AML-193 (cell line): ENCODE data around the gene MARK4.
A peak's percentile ranks its signal among the peaks of the same experiment; 100 is the strongest.
"Not testable (repeated sequence)": the region's sequence is repeated elsewhere in the genome, so short reads cannot be mapped to it uniquely, and the experiment has no call there.

Experiments used
- DNase-seq, 2 experiments: peaks; one replicate each; lab custom pipeline; 2025; lab: John Stamatoyannopoulos, UW

The MARK4 gene

GRCh38 chr19:45250832-45251451, at the start of gene MARK4:
TSS of gene MARK4 (plus strand) at chr19:45251271. CDS start at chr19:45251589, 318 bp downstream.
- DNase-seq, result peak; percentile 45 to 52

- no peak for DNase-seq
Measured at GRCh38 chr19:45202637-45203036, 48.4 kb upstream of the MARK4 start.

DNA sequence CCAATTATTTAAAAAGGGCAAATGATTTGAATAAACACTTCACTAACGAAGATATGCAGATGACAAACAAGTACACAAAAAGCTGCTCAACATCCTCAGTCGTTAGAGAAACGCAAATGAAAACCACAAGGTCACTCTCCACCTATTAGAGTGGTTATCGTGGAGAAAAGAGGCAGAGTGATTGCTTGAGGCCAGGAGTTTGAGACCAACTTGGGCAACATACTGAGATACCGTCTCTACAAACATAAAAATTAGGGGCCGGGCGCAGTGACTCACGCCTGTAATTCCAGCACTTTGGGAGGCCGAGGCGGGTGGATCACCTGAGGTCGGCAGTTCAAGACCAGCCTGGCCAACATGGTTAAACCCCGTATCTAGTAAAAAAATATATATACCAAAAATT, 45.3 kb upstream of the MARK4 start:
- DNase-seq, result no peak

GRCh38 chr19:45206328-45206727, 44.7 kb upstream of the MARK4 start:
- no peak for DNase-seq

DNA sequence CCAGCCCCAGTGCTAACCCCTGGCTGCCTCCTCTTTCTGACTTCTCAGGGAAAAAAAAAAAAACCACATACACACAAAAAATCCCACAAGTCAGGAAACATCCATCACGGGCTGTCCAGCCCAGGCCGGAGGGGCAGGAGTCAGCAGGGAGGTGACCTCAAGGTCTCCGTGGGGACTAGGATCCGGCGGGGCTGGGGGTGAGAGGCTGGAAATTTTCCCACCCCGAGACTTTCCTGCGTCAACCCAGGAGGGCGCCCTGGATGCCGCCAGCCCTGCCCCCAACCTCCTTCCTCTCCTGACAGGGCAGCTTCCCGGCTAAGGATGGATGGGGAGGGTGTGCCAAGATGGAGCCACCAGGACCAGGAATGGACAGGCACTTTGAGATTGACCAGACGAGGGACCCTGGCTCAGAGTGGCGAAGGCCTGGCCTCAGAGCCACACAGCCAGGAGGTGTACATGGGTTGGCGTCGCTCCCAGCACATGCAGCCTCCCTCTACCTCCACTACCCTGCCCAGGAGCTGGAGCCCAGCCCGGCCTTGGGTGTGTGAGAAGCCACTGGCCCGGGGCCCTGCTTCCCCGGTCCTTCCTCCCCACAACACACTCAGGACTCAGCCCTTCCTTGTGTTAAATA, 39.2 kb upstream of the MARK4 start:
- DNase-seq, result no peak

- DNase-seq, result no peak
Measured at GRCh38 chr19:45213031-45213430, 38.0 kb upstream of the MARK4 start.

- no peak for DNase-seq
Measured at GRCh38 chr19:45215391-45216191, 35.5 kb upstream of the MARK4 start.

GRCh38 chr19:45216667-45217066, 34.4 kb upstream of the MARK4 start:
- DNase-seq, result no peak

DNA sequence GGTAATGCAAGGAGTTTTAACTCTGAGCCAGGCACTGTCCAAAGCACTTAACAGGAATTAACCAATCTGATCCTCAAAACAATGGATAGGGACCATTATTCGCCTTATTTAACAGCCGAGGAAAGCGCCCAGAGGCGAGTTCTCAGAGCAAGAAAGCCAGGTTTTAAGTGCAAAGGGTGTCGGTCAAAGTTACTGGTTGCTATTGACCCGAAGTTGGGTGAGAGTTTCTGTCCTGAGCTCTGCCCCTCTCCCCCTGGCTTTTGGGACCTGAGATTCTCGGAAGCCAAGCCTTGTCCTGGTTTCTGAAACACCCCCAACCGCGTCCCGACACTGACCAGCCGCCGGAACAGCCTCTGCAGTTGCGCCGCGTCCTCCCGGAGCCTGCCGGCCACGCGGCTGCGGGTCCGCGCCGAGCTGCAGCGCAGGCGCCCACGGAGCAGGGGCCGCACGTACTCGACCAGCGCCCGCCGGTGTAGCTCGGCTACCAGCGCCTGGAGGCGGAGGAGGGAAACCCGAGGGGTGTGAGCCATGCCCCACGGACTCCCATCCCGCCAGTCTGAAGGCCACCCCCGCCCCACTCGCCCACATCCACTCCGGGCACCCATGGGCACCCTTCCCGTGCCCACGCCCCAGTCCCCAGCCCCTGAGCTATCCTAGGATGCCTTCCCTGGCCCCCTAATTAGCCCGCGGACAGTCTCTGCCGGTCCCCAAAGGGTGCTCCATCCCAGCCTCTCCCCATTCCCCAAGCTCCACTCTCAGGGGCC, 33.7 kb upstream of the MARK4 start:
- no peak for DNase-seq

DNA sequence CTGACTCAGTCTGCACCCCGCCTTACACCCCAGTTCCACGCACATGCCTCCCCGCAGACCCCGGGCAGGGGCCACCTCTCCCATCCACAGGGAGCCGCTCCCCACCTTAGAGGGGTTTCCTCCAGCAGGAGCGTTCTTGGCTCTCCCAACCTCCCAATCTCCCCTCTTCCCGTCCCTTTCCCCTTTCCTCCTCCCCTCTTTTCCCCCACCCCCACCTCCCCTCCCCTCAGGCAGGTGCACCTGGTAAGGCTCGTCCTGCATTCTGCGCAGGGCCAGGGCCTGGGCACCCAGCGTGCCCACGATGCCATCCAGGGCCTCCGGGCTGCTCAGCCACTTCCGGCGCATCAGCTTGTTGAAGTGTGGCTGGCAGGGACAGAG, 33.1 kb upstream of the MARK4 start:
- DNase-seq, result no peak

DNA sequence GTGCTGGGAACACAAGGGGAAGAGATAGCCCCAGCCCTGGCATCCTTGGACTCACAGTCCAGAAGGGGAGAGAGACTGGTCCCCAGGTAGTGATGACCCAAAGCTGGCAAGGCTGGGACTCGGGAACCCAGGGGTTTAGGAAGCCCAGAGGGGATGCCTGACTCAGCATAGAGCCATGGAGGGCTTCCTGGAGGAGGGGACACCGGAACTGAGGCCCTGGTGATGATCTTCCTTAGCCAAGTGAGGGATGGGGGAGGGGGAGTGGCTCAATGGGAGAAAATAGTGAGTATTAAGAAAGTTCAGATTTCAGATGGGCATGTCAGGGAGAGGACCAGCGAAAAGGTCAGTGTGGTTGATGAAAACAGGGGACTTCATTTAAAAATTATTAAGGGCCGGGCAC, 32.6 kb upstream of the MARK4 start:
- DNase-seq, result no peak

DNA sequence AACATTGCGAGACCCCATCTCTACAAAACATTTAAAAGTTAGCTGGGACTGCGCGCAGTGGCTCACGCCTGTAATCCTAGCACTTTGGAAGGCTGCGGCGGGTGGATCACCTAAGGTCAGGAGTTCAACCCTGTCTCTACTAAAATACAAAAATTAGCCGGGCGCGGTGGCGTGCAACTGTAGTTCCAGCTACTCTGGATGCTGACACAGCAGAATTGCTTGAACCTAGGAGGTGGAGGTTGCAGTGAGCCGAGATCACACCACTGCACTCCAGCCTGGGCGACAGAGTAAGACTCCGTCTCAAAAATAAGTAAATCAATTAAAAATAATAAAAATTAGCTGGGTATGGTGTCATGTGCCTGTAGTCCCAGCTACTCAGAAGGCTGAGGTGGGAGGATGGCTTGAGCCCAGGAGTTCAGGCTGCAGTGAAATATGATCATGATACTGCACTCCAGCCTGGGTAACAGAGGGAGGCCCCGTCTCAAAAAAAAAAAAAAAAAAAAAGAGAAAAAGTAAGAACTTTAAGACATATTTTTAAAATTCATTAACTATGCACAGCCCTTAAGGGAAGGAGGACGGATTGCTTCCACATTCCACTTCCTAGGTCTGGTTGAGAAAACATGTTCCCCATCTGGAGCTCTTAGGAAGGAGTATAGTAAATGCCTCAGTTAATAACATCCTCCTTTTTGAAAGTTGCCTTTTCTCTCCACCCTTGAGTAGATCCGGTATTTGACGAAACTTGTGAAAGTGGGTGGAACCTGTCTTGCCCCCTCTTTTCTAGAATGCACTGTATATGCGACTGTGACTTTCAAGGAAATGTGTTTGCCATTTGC, 31.9 kb upstream of the MARK4 start:
- no peak for DNase-seq

DNA sequence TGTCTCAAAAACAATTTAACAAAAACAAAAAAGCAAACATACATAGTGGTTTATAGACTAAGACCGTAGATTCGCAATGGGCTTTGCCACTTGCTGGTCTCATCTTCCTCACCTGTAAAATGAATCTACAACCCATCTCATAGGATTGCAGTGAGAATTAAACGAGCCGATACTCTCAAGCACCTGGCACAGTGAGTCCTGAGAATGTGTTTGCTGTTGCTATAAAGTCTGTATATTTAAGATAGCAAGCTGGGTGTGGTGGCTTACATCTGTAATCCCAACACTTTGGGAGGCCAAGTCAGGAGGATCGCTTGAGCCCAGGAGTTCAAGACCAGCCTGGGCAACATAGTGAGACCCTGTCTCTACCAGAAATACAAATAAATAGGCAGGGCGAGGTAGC, 28.3 kb upstream of the MARK4 start:
- no peak for DNase-seq

DNA sequence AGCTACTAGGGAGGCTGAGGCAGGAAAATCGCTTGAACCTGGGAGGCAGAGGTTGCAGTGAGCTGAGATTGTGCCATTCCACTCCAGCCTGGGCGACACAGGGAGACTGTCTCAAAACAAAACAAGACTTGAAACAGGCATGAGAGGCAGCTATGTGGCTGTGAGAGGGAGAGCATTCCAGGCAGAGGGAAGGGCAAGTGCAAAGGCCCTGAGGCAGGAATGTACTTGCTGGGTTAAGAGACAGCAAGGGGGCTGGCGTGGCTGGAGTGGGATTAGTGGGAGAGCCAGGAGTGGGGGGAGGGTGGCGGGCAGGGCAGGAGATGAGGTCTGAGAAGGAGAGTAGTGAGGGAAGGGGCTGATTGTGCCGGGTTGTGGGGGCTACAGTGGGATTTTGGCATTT, 27.2 kb upstream of the MARK4 start:
- no peak for DNase-seq

- no peak for DNase-seq
Measured at GRCh38 chr19:45224645-45225044, 26.4 kb upstream of the MARK4 start.

GRCh38 chr19:45229056-45229455, 22.0 kb upstream of the MARK4 start:
- DNase-seq, result not testable (repeated sequence)

- no peak for DNase-seq
Measured at GRCh38 chr19:45231891-45232290, 19.2 kb upstream of the MARK4 start.

GRCh38 chr19:45234089-45234869, 16.8 kb upstream of the MARK4 start:
- no peak for DNase-seq

DNA sequence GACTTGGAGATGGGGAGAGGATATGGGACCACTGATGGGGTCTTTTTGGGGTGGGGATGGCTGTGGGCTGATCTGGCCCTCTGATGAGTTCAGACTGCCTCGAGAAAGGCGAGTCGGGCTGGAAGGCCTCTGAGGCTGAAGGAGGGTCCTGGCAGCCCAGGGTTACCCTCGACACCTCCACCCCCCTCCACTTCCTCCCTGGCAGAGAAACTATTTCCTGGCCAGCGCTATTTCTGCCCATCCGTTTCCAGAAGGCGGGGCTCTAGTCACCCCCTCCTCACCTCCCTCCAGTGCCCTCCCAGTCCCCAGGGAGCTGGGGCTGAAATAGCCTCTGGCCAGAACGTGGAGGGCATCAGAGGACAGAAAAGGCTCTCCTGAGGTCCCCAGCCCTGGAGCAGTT, 15.6 kb upstream of the MARK4 start:
- no peak for DNase-seq

DNA sequence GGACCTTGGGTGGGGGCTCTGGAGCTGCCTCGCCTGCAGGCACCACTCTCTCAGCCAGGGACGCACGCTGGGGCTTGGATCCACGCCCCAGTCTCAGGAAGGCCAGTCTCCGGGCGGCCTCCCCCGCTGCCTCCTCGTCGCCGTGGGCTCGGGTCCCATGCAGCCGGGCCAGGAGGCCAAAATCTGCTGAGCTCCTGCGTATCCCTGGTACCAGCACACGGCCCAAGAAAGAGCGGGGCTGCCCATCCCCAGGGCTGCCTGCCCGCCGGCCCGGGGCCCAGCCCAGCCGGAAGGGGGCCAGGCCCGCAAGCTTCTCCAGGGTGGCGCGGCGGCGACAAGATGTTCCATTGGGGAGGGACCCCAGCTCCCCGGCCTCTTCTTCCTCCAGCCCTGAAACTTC, 12.5 kb upstream of the MARK4 start:
- DNase-seq, result no peak
